Mammary epithelial cell (primary cell): Measurements from ENCODE around the gene CPEB1.

Experiments
- CTCF ChIP-seq, 2 donors: IDR thresholded peaks in 1 of 2; conservative IDR thresholded peaks in 1 of 2; 2 replicates each; pipeline ENCODE4 v1.5.1; 2011 to 2012; ENCODE audit warnings: inconsistent platforms in 2 of 2, low read length in 2 of 2, mild to moderate bottlenecking in 2 of 2, control low read depth in 1 of 2, low read depth in 1 of 2; ENCODE audit not compliant: insufficient read depth in 1 of 2; ENCODE audit errors: extremely low read depth in 1 of 2
- EZH2 ChIP-seq: IDR thresholded peaks from 2 replicates; pipeline ENCODE4 v1.6.1; 2012; ENCODE audit warnings: low read length, inconsistent platforms, borderline replicate concordance

DNA sequence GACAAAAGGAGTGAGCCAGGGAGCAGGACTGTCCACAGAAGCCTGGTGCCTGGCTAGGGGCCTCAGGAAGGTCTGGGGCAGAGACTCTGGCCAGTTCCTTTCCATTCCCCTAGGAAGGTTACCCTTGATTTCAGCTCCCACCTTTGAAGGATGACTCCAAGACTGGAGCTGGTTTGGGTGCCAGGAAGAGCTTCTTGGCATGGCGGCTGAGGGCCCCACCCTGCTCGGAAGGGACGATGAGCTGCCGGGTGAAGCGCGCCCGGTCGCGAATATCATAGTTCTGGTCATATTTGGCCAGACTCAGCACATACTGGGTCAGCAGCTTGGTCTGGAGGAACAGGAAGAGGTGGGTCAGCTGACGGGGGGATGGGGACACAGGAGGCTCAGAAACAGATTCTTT lies 19.4 kb upstream of the CPEB1 start:
- TF ChIP-seq EZH2: no peak
- no peak for TF ChIP-seq CTCF (conservative IDR thresholded peaks at IDR 0.05 in 1 of 2, IDR thresholded peaks at IDR 0.05 in 1 of 2; ENCODE audit: extremely low read depth in 1 of 2, insufficient read depth in 1 of 2, low read depth in 1 of 2, low read length in 2 of 2)
